Smooth muscle cell of the brain vasculature (primary cell): ENCODE measurements around the gene ZNF300.
"Not testable (repeated sequence)": the region's sequence is repeated elsewhere in the genome, so short reads cannot be mapped to it uniquely, and the experiment has no call there.

Experiments
- DNase-seq: peaks from one replicate; pipeline ENCODE4 v3.0.0-alpha.2; 2012; ENCODE audit warnings: low read depth, low spot score

The ZNF300 gene

GRCh38 chr5:150845185-150845859, 59.5 kb downstream of the ZNF300 start:
- not testable (repeated sequence) for DNase-seq
